NCI-H187 treated with DMSO at 0.1 percent for 48 hours (cell line): Measurements from ENCODE around the gene BTBD2.

Experiments used
- DNase-seq: peaks from one replicate; lab custom pipeline; 2025; lab: John Stamatoyannopoulos, UW

BTBD2 gene

GRCh38 chr19:1941146-1942077 lies 74.1 kb downstream of the BTBD2 start, which contains the start of gene CSNK1G2:
Gene CSNK1G2 (plus strand): TSS chr19:1941172. CDS start chr19:1969773, 28,601 bp downstream.
- no peak for DNase-seq

- DNase-seq, result no peak
Measured at GRCh38 chr19:1938071-1938470, 77.4 kb downstream of the BTBD2 start.

- no peak for DNase-seq
Measured at GRCh38 chr19:1936916-1937610, 78.5 kb downstream of the BTBD2 start.

DNA sequence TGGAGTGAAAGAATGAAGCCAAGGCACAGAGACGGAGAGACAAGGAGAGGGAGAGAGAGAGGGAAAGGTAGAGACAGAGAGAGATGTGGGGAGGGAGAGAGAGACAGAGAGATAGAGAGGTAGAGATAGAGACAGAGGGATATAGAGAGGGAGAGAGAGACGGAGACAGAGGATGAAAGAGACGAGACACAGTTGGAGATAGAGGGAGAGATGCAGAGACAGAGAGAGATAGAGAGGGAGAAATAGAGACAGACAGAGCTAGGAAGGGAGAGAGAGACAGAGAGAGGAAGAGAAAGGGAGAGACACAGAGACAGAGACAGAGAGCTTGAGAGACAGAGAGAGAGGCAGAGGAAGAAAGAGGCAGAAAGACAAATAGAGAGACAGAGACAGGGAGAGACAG lies 79.1 kb downstream of the BTBD2 start:
- no peak for DNase-seq

DNA sequence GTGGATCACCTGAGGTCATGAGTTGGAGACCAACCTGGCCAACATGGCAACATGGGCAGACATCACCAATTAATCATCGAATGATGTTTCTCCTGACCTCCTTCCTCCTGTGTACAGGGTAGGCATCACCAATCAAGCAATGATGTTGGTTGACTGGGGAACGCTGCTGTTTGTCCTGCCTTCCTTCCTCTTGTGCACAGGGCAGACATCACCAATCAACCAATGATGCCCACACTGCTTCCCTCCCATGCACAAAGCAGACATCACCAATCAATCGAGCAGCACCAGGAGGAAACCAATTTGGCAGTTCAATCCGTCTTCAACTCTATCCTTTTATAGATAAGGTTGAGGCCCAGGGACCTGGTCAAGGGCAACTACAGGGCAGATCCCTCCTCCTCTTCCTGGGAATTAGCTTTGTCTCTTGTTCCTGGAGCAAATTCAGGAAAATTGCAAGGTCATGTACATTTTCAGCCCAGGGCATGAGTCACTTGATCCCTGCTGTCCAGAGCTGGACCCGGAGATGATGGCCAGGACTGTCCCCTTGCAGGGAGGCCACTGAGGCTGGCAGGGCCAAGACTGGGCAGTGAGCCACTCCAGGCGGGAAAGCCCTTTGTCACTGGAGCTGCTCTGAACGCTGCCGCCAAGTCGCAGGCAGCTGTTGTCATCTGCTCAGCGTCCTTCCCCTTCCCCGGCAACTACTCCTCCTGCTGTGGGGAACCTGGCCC lies 79.9 kb downstream of the BTBD2 start:
- no peak for DNase-seq
